ENCODE results near the gene HSD17B11.
"Not testable (repeated sequence)": the region's sequence is repeated elsewhere in the genome, so short reads cannot be mapped to it uniquely, and the experiment has no call there.

HSD17B11 gene

GRCh38 chr4:87304745-87305432 lies 86.1 kb downstream of the HSD17B11 start:
- DNase-seq = no peak

- DNase-seq = no peak
Observed at GRCh38 chr4:87299898-87300297, 91.1 kb downstream of the HSD17B11 start.

GRCh38 chr4:87298362-87298761 lies 92.6 kb downstream of the HSD17B11 start:
- no peak for DNase-seq

- DNase-seq = not testable (repeated sequence)
Observed at GRCh38 chr4:87294911-87295310, 96.1 kb downstream of the HSD17B11 start.

GRCh38 chr4:87293889-87294288 lies 97.1 kb downstream of the HSD17B11 start:
- DNase-seq = not testable (repeated sequence)

GRCh38 chr4:87286970-87287369 lies 104.0 kb downstream of the HSD17B11 start:
- DNase-seq = no peak
